Nephron progenitor cell (in vitro differentiated cells): ENCODE data around the gene SIPA1L3.
A peak's percentile ranks its signal among the peaks of the same experiment; 100 is the strongest.

Source experiments
- DNase-seq: peaks from one replicate; pipeline ENCODE4 v3.0.0; 2021
- H3K27ac Mint-ChIP-seq: 2 replicates; pipeline ENCODE4 v1.8.0; 2021; ENCODE audit warnings: mild to moderate bottlenecking, moderate library complexity, mixed read lengths
- H3K27me3 Mint-ChIP-seq: 2 replicates; pipeline ENCODE4 v1.8.0; 2021; ENCODE audit warnings: mild to moderate bottlenecking, low read depth, mixed read lengths; ENCODE audit not compliant: poor library complexity
- H3K36me3 Mint-ChIP-seq: 2 replicates; pipeline ENCODE4 v1.8.0; 2021; ENCODE audit warnings: low read depth, mixed read lengths
- H3K4me1 Mint-ChIP-seq: 2 replicates; pipeline ENCODE4 v1.8.0; 2021; ENCODE audit warnings: mixed read lengths
- H3K4me3 Mint-ChIP-seq: 2 replicates; pipeline ENCODE4 v1.8.0; 2021; ENCODE audit warnings: mild to moderate bottlenecking, moderate library complexity, mixed read lengths
- H3K9me3 Mint-ChIP-seq: 2 replicates; pipeline ENCODE4 v1.8.0; 2021; ENCODE audit warnings: mild to moderate bottlenecking, moderate library complexity, mixed read lengths
- CTCF ChIP-seq: fragments of 200-600 bp; sonication (generic); IDR thresholded peaks from 2 replicates; pipeline ENCODE4 v1.5.0; 2021; ENCODE audit warnings: antibody characterized with exemption

The SIPA1L3 gene

DNA sequence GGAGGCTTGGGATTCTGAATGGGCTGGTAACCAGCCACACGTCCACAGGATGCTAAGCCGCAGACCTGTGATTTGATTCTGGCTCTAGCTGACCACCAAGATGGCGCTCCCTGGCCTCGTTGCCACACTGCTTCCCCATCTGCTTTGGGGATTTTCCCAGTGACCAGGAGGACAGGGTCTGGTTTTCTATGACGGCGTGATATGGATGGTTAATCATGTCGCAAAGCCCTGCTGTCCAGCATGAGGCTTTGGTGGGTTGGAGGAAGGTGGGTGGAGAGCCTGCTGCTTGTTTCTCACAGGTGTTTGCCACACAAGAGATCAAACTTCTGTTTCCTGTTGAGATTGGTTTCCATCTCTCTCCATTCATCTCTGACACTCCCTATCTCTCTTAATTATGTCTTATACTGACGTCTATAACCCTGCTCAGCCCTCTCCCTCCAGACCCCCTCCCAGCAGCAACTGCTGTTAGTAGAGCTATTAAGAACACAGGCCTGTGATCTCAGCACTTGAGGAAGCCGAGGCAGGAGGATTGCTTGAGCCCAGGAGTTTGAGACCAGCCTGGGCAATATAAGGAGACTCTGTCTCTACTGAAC lies 102.7 kb downstream of the SIPA1L3 start:
- Mint-ChIP-seq H3K4me1 (peaks cover 56% of the 10 kb centered on the region), H3K36me3 (no peaks in the 10 kb centered on the region), H3K4me3 (no peak overlapping the region), H3K27me3 (no peaks in the 10 kb centered on the region), H3K9me3 (no peaks in the 10 kb centered on the region), H3K27ac (peak overlapping the region; percentile 30)
- no peak for TF ChIP-seq CTCF
- DNase-seq = no peak

- H3K4me1 Mint-ChIP-seq = peaks cover 68% of the 10 kb centered on the region
- H3K4me3 Mint-ChIP-seq = no peak overlapping the region
- TF ChIP-seq CTCF = no peak
- H3K9me3 Mint-ChIP-seq = no peaks in the 10 kb centered on the region
- peaks cover 1% of the 10 kb centered on the region for H3K27me3 Mint-ChIP-seq
- no peak overlapping the region for H3K27ac Mint-ChIP-seq
- no peaks in the 10 kb centered on the region for H3K36me3 Mint-ChIP-seq
- DNase-seq = no peak
Observed at GRCh38 chr19:38011426-38011825, 104.4 kb downstream of the SIPA1L3 start.

DNA sequence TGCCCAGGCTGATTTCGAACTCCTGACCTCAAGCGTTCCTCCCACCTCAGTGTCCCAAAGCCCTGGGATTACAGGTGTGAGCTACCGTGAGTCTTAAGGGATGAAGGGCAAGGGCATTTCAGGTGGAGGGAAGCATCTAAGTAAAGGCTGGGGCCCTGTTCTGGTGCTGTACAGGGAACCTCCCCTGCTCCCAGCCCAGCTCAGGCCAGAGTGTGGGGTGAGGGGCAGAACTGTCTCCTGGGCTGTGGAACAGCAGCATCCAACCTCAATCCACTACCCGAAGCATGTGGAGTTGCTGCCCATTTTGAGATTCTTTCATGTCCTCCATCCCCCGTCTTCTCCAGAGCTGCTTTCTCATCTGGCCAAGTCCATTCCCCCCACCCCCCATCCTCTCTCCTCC lies 105.3 kb downstream of the SIPA1L3 start:
- no peaks in the 10 kb centered on the region for H3K9me3 Mint-ChIP-seq
- H3K4me1 Mint-ChIP-seq = peaks cover 68% of the 10 kb centered on the region
- no peak overlapping the region for H3K27ac Mint-ChIP-seq
- DNase-seq = no peak
- no peak overlapping the region for H3K4me3 Mint-ChIP-seq
- TF ChIP-seq CTCF = no peak
- no peaks in the 10 kb centered on the region for H3K36me3 Mint-ChIP-seq
- peaks cover 3% of the 10 kb centered on the region for H3K27me3 Mint-ChIP-seq

GRCh38 chr19:38012944-38013343 lies 105.9 kb downstream of the SIPA1L3 start:
- peaks cover 3% of the 10 kb centered on the region for H3K27me3 Mint-ChIP-seq
- no peak overlapping the region for H3K4me3 Mint-ChIP-seq
- no peaks in the 10 kb centered on the region for H3K9me3 Mint-ChIP-seq
- no peak for TF ChIP-seq CTCF
- H3K36me3 Mint-ChIP-seq = no peaks in the 10 kb centered on the region
- DNase-seq = no peak
- H3K4me1 Mint-ChIP-seq = peaks cover 62% of the 10 kb centered on the region
- no peak overlapping the region for H3K27ac Mint-ChIP-seq

- H3K27me3 Mint-ChIP-seq = peaks cover 3% of the 10 kb centered on the region
- H3K9me3 Mint-ChIP-seq = no peaks in the 10 kb centered on the region
- peaks cover 62% of the 10 kb centered on the region for H3K4me1 Mint-ChIP-seq
- no peaks in the 10 kb centered on the region for H3K36me3 Mint-ChIP-seq
- DNase-seq = no peak
- H3K4me3 Mint-ChIP-seq = no peak overlapping the region
- TF ChIP-seq CTCF = no peak
- no peak overlapping the region for H3K27ac Mint-ChIP-seq
Observed at GRCh38 chr19:38013913-38014580, 107.0 kb downstream of the SIPA1L3 start.

DNA sequence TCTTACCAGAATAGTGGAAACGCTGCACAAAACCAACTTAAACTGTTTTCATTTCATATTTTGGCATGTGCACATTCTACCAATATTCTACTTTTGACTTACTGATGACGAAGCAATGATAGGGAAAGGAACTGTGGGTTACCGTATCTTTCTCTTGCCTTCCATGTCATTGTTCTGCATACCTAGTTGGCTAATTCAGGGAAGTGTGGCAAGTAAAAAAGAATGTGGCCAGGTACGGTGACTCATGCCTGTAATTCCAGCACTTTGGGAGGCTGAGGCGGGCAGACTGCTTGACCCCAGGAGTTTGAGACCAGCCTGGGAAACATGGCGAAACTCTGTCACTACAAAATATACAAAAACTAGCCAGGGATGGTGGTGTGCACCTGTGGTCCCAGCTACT lies 108.2 kb downstream of the SIPA1L3 start:
- H3K36me3 Mint-ChIP-seq = no peaks in the 10 kb centered on the region
- no peak overlapping the region for H3K27ac Mint-ChIP-seq
- no peaks in the 10 kb centered on the region for H3K9me3 Mint-ChIP-seq
- DNase-seq = no peak
- TF ChIP-seq CTCF = no peak
- peaks cover 3% of the 10 kb centered on the region for H3K27me3 Mint-ChIP-seq
- no peak overlapping the region for H3K4me3 Mint-ChIP-seq
- peaks cover 59% of the 10 kb centered on the region for H3K4me1 Mint-ChIP-seq
